CD14-positive monocyte (primary cell): ENCODE measurements around the gene EML6. TPM values are rescaled to one million over a fixed set of nuclear protein-coding genes. Genes with fewer than 3 reads are reported as not detected.

Experiments used
- DNase-seq, 3 donors: peaks; one replicate each; pipeline ENCODE4 v3.0.0-alpha.2; 2011 to 2022
- H2AFZ ChIP-seq: 2 replicates; pipeline ENCODE4 v1.6.0; 2012; ENCODE audit warnings: mild to moderate bottlenecking, low read depth, low read length, inconsistent platforms; ENCODE audit not compliant: insufficient read depth, poor library complexity, severe bottlenecking
- H3K27ac ChIP-seq, 2 donors: 1 replicate in 1 of 2; 2 replicates in 1 of 2; pipeline ENCODE4 v1.5.1; 2012 to 2013; ENCODE audit warnings: low read length in 2 of 2, control low read depth in 1 of 2, inconsistent platforms in 1 of 2, low read depth in 1 of 2, mild to moderate bottlenecking in 1 of 2
- H3K27me3 ChIP-seq, 2 donors: one replicate each; pipeline versions ENCODE4 v1.6.0 to v1.6.1; 2011 to 2013; ENCODE audit warnings: low read length in 2 of 2; ENCODE audit not compliant: control insufficient read depth in 2 of 2, insufficient read depth in 2 of 2
- H3K36me3 ChIP-seq, 2 donors: replicated peaks in 1 of 2; 1 replicate in 1 of 2; 2 replicates in 1 of 2; pipeline versions ENCODE4 v1.5.1 to v1.6.1; 2012 to 2013; ENCODE audit warnings: low read length in 2 of 2, control low read depth in 1 of 2, inconsistent platforms in 1 of 2, mild to moderate bottlenecking in 1 of 2; ENCODE audit not compliant: insufficient read depth in 2 of 2, control insufficient read depth in 1 of 2
- H3K4me1 ChIP-seq, 2 donors: 1 replicate in 1 of 2; 2 replicates in 1 of 2; pipeline versions ENCODE4 v1.5.1 to v1.6.1; 2012 to 2013; ENCODE audit warnings: low read length in 2 of 2, control low read depth in 1 of 2, inconsistent platforms in 1 of 2, mild to moderate bottlenecking in 1 of 2, moderate library complexity in 1 of 2; ENCODE audit not compliant: insufficient read depth in 2 of 2, control insufficient read depth in 1 of 2
- H3K4me2 ChIP-seq: replicated peaks from 2 replicates; pipeline ENCODE3; 2012; ENCODE audit warnings: low read length, moderate library complexity, mild to moderate bottlenecking; ENCODE audit not compliant: poor library complexity, severe bottlenecking; ENCODE audit errors: extremely low read depth
- H3K4me3 ChIP-seq, 3 experiments: fragments of 200-600 bp in 1 of 3; sonication (generic) in 1 of 3; replicated peaks in 1 of 3; 1 replicate in 2 of 3; 2 replicates in 1 of 3; pipeline ENCODE4 v1.5.1; 2011 to 2013; ENCODE audit warnings: low read length in 3 of 3, mild to moderate bottlenecking in 3 of 3, control low read depth in 2 of 3, low read depth in 2 of 3, inconsistent platforms in 1 of 3, moderate library complexity in 1 of 3
- H3K79me2 ChIP-seq: 2 replicates; pipeline ENCODE4 v1.6.0; 2012; ENCODE audit warnings: mild to moderate bottlenecking, control low read depth, inconsistent platforms, low read length, moderate library complexity; ENCODE audit not compliant: insufficient read depth
- H3K9ac ChIP-seq: 2 replicates; pipeline ENCODE4 v1.6.0; 2017; ENCODE audit warnings: low read length, mild to moderate bottlenecking; ENCODE audit not compliant: insufficient read depth, poor library complexity, severe bottlenecking
- H3K9me3 ChIP-seq, 2 donors: replicated peaks in 1 of 2; 1 replicate in 1 of 2; 2 replicates in 1 of 2; pipeline versions ENCODE4 v1.5.1 to v1.6.1; 2012 to 2013; ENCODE audit warnings: low read length in 2 of 2, control low read depth in 1 of 2; ENCODE audit not compliant: control insufficient read depth in 1 of 2, insufficient read depth in 1 of 2
- H4K20me1 ChIP-seq: 2 replicates; pipeline ENCODE4 v1.6.0; 2012; ENCODE audit warnings: mild to moderate bottlenecking, low read length, control low read depth, moderate library complexity; ENCODE audit not compliant: insufficient read depth
- H3K27ac Mint-ChIP-seq, 7 donors: one replicate each; pipeline ENCODE4 v1.8.0; 2020; ENCODE audit warnings: mild to moderate bottlenecking in 7 of 7, mixed read lengths in 7 of 7, moderate library complexity in 6 of 7, inconsistent platforms in 2 of 7
- H3K27me3 Mint-ChIP-seq, 3 donors: one replicate each; pipeline ENCODE4 v1.8.0; 2021 to 2022; ENCODE audit warnings: low read depth in 3 of 3, mild to moderate bottlenecking in 3 of 3, mixed read lengths in 3 of 3, moderate library complexity in 3 of 3, inconsistent platforms in 1 of 3
- H3K36me3 Mint-ChIP-seq, 2 donors: one replicate each; pipeline ENCODE4 v1.8.0; 2020; ENCODE audit warnings: mixed read lengths in 2 of 2, inconsistent platforms in 1 of 2, mild to moderate bottlenecking in 1 of 2
- H3K4me1 Mint-ChIP-seq: one replicate; pipeline ENCODE4 v1.8.0; 2020; ENCODE audit warnings: mild to moderate bottlenecking, mixed read lengths
- H3K4me3 Mint-ChIP-seq, 2 donors: one replicate each; pipeline ENCODE4 v1.8.0; 2020; ENCODE audit warnings: mild to moderate bottlenecking in 2 of 2, mixed read lengths in 2 of 2, moderate library complexity in 1 of 2
- H3K9me3 Mint-ChIP-seq, 7 donors: one replicate each; pipeline ENCODE4 v1.8.0; 2020 to 2022; ENCODE audit warnings: mixed read lengths in 7 of 7, mild to moderate bottlenecking in 6 of 7, moderate library complexity in 6 of 7, inconsistent platforms in 2 of 7
- WGBS: methylation state at CpG from one replicate; pipeline ENCODE4 v1.1.5; 2013; ENCODE audit warnings: missing lambda C conversion rate; ENCODE audit not compliant: insufficient coverage; 5-methylcytosine and 5-hydroxymethylcytosine counted together
- intact Hi-C, 2 donors: fragments of 100-400 bp; cut with micrococcal nuclease; formaldehyde crosslinking; loops; one replicate each; pipeline versions ENCODE4 v1.15.0 to v1.15.1; 2023
- polyA plus RNA-seq, 3 donors: library from polyadenylated mRNA; depleted of rRNA in 1 of 3; unstranded in 2 of 3; stranded (reverse) in 1 of 3; fragments of 300-500 nt in 2 of 3; fragments of >200 nt in 1 of 3; fragmentation: Illumina TruSeq in 2 of 3; gene quantifications; 1 replicate in 2 of 3; 2 replicates in 1 of 3; pipeline ENCODE4 v1.2.3, GENCODE V29; 2012 to 2021
- TF ChIP-seq, protein P1 (sequence below): fragments of 200-600 bp; IDR thresholded peaks from one replicate; pipeline ENCODE4 v1.8.0; 2022; ENCODE audit warnings: antibody characterized with exemption, mild to moderate bottlenecking

The EML6 gene
- polyA plus RNA-seq, 3 donors: 0.79 TPM; not detected in 2

DNA sequence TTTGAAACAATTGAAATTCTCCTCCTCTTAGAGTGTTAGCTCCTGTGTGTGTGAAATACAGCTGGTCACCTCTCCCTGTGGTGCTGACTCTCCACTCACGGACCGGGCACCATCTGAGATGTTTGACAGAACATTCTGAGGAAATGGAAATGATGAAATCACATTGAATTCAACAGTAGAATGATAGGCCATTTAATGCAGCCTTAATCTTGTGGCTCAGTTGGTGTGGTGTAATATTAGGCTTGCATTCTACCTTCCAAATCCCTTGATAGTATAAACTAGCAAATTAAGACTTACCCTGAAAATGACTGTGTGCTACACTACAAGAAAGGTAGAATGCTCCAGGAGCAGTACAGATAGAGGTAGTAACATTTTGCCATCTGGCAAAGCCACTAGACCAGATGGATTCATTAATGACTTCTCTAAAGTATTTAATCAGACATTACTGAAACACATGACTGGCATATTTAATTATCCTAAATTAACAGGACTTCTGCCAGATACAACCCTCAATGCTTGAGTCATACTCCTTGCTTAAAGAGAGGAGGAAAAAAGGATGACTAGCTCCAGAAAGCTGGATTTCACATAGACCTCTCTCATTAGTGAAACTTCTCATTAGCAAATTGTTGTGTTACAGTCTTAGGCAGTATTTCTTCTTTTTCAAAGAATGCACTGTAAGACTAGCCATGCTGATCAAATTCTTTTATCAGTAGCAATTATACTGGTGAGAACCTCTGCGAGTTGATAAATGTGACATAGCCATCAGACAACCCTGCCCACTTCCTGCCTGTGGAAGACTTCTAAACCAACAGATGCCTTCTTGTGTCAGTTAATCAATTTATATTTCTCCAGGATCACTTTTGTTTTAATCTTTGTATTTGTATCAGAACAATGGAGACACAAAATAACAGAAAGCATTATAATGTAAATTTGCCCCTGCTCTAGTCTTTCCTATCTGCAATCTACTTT is 80.6 kb downstream of the EML6 start:
- Mint-ChIP-seq H3K4me1 (no peaks in the 10 kb centered on the region), H3K4me3 (no peak overlapping the region), H3K9me3 (peaks cover 0 to 10% (median 3%) of the 10 kb centered on the region in 7 donors), H3K27me3 (peaks cover 1 to 2% (median 2%) of the 10 kb centered on the region in 3 donors), H3K27ac (no peak overlapping the region), H3K36me3 (no peaks in the 10 kb centered on the region)
- no peaks in the 10 kb centered on the region for H3K9me3 ChIP-seq
- H3K4me1 ChIP-seq: no peaks in the 10 kb centered on the region
- 60% methylated on average over 2 of the region's 3 CpGs for WGBS
- H4K20me1 ChIP-seq: no peaks in the 10 kb centered on the region
- H3K9ac ChIP-seq: no peak overlapping the region
- no peak overlapping the region for H3K4me2 ChIP-seq
- no peaks in the 10 kb centered on the region for H3K79me2 ChIP-seq
- intact Hi-C loops: no loop called here
- no peak for DNase-seq
- H3K4me3 ChIP-seq: no peak overlapping the region
- no peaks in the 10 kb centered on the region for H3K27me3 ChIP-seq
- no peaks in the 10 kb centered on the region for H3K36me3 ChIP-seq
- no peak overlapping the region for H2AFZ ChIP-seq
- no peak overlapping the region for H3K27ac ChIP-seq
- TF ChIP-seq, protein P1, sequence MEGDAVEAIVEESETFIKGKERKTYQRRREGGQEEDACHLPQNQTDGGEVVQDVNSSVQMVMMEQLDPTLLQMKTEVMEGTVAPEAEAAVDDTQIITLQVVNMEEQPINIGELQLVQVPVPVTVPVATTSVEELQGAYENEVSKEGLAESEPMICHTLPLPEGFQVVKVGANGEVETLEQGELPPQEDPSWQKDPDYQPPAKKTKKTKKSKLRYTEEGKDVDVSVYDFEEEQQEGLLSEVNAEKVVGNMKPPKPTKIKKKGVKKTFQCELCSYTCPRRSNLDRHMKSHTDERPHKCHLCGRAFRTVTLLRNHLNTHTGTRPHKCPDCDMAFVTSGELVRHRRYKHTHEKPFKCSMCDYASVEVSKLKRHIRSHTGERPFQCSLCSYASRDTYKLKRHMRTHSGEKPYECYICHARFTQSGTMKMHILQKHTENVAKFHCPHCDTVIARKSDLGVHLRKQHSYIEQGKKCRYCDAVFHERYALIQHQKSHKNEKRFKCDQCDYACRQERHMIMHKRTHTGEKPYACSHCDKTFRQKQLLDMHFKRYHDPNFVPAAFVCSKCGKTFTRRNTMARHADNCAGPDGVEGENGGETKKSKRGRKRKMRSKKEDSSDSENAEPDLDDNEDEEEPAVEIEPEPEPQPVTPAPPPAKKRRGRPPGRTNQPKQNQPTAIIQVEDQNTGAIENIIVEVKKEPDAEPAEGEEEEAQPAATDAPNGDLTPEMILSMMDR: no peak

- no peak overlapping the region for H3K4me3 Mint-ChIP-seq
- H3K27ac Mint-ChIP-seq: no peak overlapping the region
- no peaks in the 10 kb centered on the region for H3K36me3 ChIP-seq
- no peak overlapping the region for H2AFZ ChIP-seq
- no peak overlapping the region for H3K4me2 ChIP-seq
- H3K27ac ChIP-seq: no peak overlapping the region
- no peak overlapping the region for H3K4me3 ChIP-seq
- no peak for DNase-seq
- no peaks in the 10 kb centered on the region for H3K27me3 ChIP-seq
- no peaks in the 10 kb centered on the region for H3K36me3 Mint-ChIP-seq
- H3K79me2 ChIP-seq: no peaks in the 10 kb centered on the region
- peaks cover 0 to 10% (median 2%) of the 10 kb centered on the region in 7 donors for H3K9me3 Mint-ChIP-seq
- no peaks in the 10 kb centered on the region for H3K4me1 Mint-ChIP-seq
- H4K20me1 ChIP-seq: no peaks in the 10 kb centered on the region
- H3K9me3 ChIP-seq: no peaks in the 10 kb centered on the region
- H3K27me3 Mint-ChIP-seq: peaks cover 0 to 4% (median 1%) of the 10 kb centered on the region in 3 donors
- intact Hi-C loops: no loop called here
- WGBS: no CpG with 5 or more reads among the region's 1 CpG
- no peak overlapping the region for H3K9ac ChIP-seq
- TF ChIP-seq, protein P1: no peak
- H3K4me1 ChIP-seq: no peaks in the 10 kb centered on the region
Observed at GRCh38 chr2:54805255-54805654, 81.8 kb downstream of the EML6 start.
